Motor neuron (in vitro differentiated cells): Measurements from ENCODE around the gene CCNB1. TPM values are rescaled to one million over a fixed set of nuclear protein-coding genes. Genes with fewer than 3 reads are reported as not detected.
"Not testable (repeated sequence)": the region's sequence is repeated elsewhere in the genome, so short reads cannot be mapped to it uniquely, and the experiment has no call there.

Experiments used
- ATAC-seq, 8 experiments: fragments of 200-7000 bp; cut with Tn5 transposase; replicated peaks in 6 of 8; 2 replicates each; pipeline ENCODE4 v1.8.0; 2021; ENCODE audit warnings: mild to moderate bottlenecking in 8 of 8, moderate library complexity in 8 of 8
- H3K27ac ChIP-seq, 2 donors: fragments of 250-450 bp; sonication (Bioruptor Pico); 2 replicates each; pipeline ENCODE4 v1.9.0; 2021; ENCODE audit warnings: antibody characterized with exemption in 2 of 2, mild to moderate bottlenecking in 2 of 2, moderate library complexity in 1 of 2
- H3K4me1 ChIP-seq, 2 donors: fragments of 250-450 bp; sonication (Bioruptor Pico); replicated peaks in 1 of 2; 2 replicates each; pipeline ENCODE4 v1.6.1; 2021; ENCODE audit warnings: antibody characterized with exemption in 2 of 2, mild to moderate bottlenecking in 2 of 2, moderate library complexity in 1 of 2
- H3K4me3 ChIP-seq, 5 donors: fragments of 250-450 bp; sonication (Bioruptor Pico); 2 replicates each; pipeline ENCODE4 v1.9.0; 2021; ENCODE audit warnings: antibody characterized with exemption in 5 of 5, mild to moderate bottlenecking in 5 of 5, moderate library complexity in 4 of 5
- WGBS, 10 experiments: fragments of 450-650 bp; shearing (Covaris generic); methylation state at CpG; one replicate each; pipeline ENCODE4 v1.0.0; 2022; 5-methylcytosine and 5-hydroxymethylcytosine counted together
- in situ Hi-C, 9 experiments: fragments of 400-800 bp; cut with MboI; loops; one replicate each; pipeline ENCODE4 v1.15.0; 2021; ENCODE audit warnings: low sequenced_read_pairs in 9 of 9, low pct_unique_long_range_greater_than_20kb in 2 of 9; ENCODE audit not compliant: unreplicated experiment in 9 of 9
- total RNA-seq, 8 experiments: library from RNA; unstranded; fragments of 300-600 nt; gene quantifications; 2 replicates each; pipeline versions ENCODE4 v1.2.3 to v1.2.4, GENCODE V29; 2022

CCNB1 gene
- total RNA-seq, 8 experiments from 2014 or later, result 6.1 to 149 (median 8.9) TPM

DNA sequence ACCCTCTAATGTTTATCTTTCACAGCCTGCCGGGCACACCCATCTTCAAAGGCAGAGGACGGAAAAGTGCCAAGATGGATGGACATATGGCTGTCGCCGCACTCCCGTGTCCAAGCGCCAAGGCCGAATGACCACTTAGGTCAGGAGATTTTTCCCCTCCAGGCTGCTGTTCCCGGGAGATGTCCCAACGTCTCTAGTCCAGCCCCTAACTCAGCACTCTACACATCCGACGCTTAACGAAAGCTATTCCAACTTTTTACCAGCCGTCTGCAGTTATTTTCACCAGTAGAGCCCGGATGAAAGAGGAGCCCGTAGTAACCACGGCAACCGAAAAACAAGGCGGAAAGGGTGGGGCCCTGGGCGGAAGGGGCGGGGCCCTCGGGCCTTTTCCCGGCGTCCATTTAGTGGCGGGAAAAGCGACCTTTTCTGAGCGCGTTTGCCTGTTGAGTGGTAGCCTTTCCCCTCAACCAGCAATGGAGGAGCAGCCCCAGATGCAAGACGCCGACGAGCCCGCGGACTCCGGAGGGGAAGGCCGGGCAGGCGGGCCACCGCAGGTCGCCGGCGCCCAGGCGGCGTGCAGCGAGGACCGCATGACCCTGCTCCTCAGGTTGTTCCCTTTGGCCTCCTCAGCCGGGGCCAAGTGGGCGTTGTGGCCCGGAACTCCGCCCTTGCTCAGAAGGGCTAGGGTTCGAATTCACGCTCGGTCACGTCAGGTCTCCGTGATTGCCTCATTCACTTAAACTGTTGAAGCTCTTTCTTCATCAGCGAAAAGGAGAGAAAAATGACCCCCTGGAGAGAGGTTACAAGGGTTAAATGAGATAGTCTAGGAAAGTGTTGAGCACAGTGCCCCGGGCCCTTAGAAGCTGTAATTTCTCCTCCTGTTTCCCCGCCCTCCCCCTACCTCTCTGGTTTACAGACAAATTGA, 22.5 kb downstream of the CCNB1 start, which contains the start of gene CENPH:
Gene CENPH (plus strand): TSS at position 422 of the 925 bp plus-strand sequence. CDS start 52 bp downstream, at position 474.
- peaks cover 3 to 9% of the 10 kb centered on the region in 2 donors for H3K4me1 ChIP-seq
- in situ Hi-C loops, result no loop called here
- 0 to 17% (median 0%) methylated on average over 3 to 14 of the region's 55 CpGs; no CpG with 5 or more reads in 1 of the 10 experiments for WGBS, 10 experiments
- peak within 1 kb of the TSS; percentile 62 to 79 (median 70) for H3K4me3 ChIP-seq
- H3K27ac ChIP-seq, result peak within 1 kb of the TSS; percentile 27 to 81
- peak; percentile 91 to 99 (median 98) for ATAC-seq

- no peaks in the 10 kb centered on the region for H3K4me1 ChIP-seq
- ATAC-seq, result no peak
- in situ Hi-C loops, result no loop called here
- no peak overlapping the region for H3K4me3 ChIP-seq
- 78 to 100% (median 100%) methylated on average over 1 of the region's 1 CpG; no CpG with 5 or more reads in 3 of the 10 experiments for WGBS, 10 experiments
- no peak overlapping the region for H3K27ac ChIP-seq
These were observed 35.5 kb downstream of the CCNB1 start for GRCh38 chr5:69202497-69202896.

DNA sequence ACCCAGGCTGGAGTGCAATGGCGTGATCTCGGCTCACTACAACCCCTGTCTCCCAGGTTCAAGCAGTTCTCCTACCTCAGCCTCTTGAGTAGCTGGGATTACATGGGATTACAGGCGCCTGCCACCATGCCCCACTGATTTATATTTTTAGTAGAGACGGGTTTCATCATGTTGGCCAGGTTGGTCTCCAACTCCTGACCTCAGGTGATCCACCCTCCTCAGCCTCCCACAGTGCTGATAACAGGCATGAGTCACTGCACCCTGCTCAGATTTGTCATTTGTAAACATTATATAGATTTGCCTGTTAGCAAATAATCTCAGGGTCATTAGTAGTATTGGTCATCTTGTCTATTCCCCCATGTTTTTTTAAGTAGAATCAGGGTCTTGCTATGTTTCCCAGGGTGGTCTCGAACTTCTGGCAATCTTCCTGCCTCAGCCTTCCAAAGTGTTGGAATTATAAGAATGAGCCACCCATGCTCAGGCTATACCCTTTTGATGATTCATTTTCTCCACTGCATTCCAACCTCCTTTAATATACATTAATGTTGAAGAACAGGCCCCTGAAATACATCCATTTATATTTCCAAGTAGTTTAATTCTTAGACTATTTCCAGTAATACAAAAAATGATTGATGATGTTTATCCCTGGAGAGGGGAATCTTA, 39.7 kb downstream of the CCNB1 start:
- 86 to 100% (median 100%) methylated on average over 1 to 2 of the region's 5 CpGs; no CpG with 5 or more reads in 3 of the 10 experiments for WGBS, 10 experiments
- in situ Hi-C loops, result no loop called here
- H3K27ac ChIP-seq, result no peak overlapping the region
- H3K4me3 ChIP-seq, result no peak overlapping the region
- H3K4me1 ChIP-seq, result no peaks in the 10 kb centered on the region
- no peak for ATAC-seq

DNA sequence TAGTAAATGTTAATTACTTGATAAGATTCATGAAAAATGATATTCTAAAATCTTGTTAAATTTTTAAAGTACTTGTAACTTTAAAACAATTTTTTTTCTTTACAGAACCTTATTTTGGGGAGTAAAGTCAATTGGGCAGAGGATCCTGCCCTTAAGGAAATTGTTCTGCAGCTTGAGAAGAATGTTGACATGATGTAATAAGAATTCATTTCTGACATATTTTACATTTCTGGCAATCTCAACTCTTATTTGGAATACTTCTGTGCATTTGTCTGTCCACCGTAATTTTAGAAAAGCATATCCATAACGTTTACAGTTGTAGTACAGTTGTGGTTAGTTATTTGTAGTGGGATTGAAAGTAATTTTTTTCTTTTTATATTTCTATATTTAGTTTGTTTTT, 42.7 kb downstream of the CCNB1 start:
- WGBS, 10 experiments, result 15 to 100% (median 80%) methylated on average over 2 of the region's 2 CpGs; no CpG with 5 or more reads in 1 of the 10 experiments
- Histone ChIP-seq H3K27ac (no peak overlapping the region), H3K4me3 (no peak overlapping the region), H3K4me1 (no peaks in the 10 kb centered on the region)
- in situ Hi-C loops, result no loop called here
- no peak for ATAC-seq

GRCh38 chr5:69211200-69211599, 44.2 kb downstream of the CCNB1 start:
- no peak for ATAC-seq
- in situ Hi-C loops, result no loop called here
- no peaks in the 10 kb centered on the region for H3K4me1 ChIP-seq
- H3K27ac ChIP-seq, result no peak overlapping the region
- no peak overlapping the region for H3K4me3 ChIP-seq
- WGBS, 10 experiments, result 80 to 100% (median 100%) methylated on average over 1 to 2 of the region's 2 CpGs; no CpG with 5 or more reads in 3 of the 10 experiments

DNA sequence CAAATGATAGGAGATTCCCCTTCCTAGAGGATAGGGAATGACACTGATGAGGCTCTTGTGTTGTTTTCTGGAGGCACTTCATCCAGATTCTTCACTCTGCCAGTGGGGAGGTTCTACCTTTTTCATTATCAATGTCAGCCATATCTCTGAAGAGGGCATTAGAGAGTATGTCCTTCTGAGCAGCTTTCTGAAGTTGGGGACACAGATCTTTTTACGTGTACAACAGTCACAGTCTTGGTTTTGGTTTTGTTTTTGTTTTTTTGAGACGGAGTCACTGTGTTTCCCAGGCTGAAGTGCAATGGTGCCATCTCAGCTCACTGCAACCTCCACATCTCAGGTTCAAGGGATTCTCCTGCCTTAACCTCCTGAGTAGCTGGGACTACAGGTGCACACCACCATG, 45.1 kb downstream of the CCNB1 start:
- in situ Hi-C loops, result no loop called here
- Histone ChIP-seq H3K27ac (no peak overlapping the region), H3K4me3 (no peak overlapping the region), H3K4me1 (peaks cover under 1 to 2% of the 10 kb centered on the region in 2 donors)
- WGBS, 10 experiments, result 80 to 100% (median 100%) methylated on average over 1 to 2 of the region's 2 CpGs; no CpG with 5 or more reads in 6 of the 10 experiments
- no peak for ATAC-seq

DNA sequence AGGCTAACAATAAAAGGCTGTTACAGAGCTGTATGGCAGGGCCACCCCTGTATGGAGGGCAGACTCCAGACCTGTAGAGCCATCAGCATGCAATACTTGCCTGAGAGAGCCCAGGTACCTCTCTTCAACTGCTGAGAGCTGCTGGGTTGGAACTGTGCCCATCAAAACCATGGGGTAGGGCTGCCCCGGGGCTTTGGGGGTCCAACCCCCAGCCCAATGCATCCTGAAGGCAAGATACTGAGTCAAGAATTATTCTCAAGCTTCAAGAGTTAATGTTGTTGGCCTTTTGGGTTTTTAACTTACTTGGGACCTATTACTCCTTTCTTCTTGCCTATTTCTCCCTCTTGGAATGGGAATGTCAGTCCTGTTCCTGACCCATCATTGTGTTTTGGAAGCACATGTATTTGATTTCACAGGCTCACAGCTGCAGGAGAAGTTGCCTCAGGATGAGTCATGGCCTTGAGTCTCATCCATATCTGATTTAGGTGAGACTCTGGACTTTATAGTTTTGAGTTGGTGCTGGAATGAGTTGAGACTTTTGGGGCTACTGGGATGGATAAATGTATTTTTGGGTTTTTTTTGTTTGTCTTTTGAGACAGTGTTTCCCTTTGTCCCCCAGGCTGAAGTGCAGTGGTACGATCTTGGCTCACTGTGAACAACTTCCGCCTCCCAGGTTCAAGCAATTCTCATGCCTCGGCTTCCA, 46.7 kb downstream of the CCNB1 start:
- WGBS, 10 experiments, result 100% methylated on average over 1 to 4 of the region's 4 CpGs; no CpG with 5 or more reads in 4 of the 10 experiments
- ATAC-seq, result no peak
- Histone ChIP-seq H3K27ac (no peak overlapping the region), H3K4me1 (peaks cover 4% of the 10 kb centered on the region in 2 donors), H3K4me3 (no peak overlapping the region)
- in situ Hi-C loops, result no loop called here

DNA sequence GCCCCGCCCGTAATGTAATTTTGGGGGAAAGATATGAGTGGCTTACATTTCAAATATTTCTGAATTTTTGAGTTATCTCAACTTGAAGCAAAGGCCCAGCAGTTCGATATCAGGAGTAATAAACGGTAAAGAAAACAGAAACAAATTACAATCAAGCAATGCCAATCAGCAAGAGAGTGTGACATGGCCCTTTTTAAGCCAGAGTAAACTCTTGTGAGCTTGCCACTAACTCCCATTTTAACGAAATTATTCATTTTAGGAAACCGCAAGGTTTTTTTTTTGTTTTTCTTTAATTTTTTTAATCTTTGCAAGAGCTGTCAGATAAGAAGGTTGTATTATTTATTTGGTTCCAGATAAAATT, 50.2 kb downstream of the CCNB1 start:
- no peak for ATAC-seq
- Histone ChIP-seq H3K4me1 (peaks cover 9 to 10% of the 10 kb centered on the region in 2 donors), H3K27ac (no peak overlapping the region), H3K4me3 (peak overlapping the region; percentile 90 to 98 (median 96))
- 2 to 80% (median 55%) methylated on average over 1 to 6 of the region's 6 CpGs for WGBS, 10 experiments
- in situ Hi-C loops, result no loop called here

- in situ Hi-C loops, result no loop called here
- ATAC-seq, result peak; percentile 90 to 97 (median 96)
- peaks cover 9 to 10% of the 10 kb centered on the region in 2 donors for H3K4me1 ChIP-seq
- H3K27ac ChIP-seq, result peak overlapping the region; percentile 90 to 91
- peak overlapping the region; percentile 90 to 98 (median 96) for H3K4me3 ChIP-seq
- WGBS, 10 experiments, result 0 to 7% (median 0%) methylated on average over 1 to 25 of the region's 73 CpGs; no CpG with 5 or more reads in 2 of the 10 experiments
These were observed 50.9 kb downstream of the CCNB1 start for GRCh38 chr5:69217548-69218526.

DNA sequence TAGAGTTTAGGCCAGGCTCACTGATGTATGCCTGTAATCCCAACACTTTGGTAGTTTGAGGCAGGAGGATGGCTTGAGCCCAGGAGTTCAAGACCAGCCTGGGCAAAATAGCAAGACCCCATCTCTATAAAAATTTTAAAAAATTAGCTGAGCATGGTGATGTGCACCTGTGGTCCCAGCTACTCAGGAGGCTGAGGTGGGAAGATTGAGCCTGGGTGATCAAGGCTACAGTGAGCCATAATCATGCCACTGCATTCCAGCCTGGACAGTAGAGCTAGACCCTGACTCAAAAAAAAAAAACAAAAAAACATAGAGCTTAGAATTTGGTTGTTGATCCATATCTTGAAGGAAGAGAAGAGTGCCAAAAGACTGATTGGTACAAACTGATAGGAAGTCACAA, 53.0 kb downstream of the CCNB1 start:
- H3K4me3 ChIP-seq, result no peak overlapping the region
- in situ Hi-C loops, result no loop called here
- H3K27ac ChIP-seq, result no peak overlapping the region
- ATAC-seq, result no peak
- H3K4me1 ChIP-seq, result peaks cover 9 to 10% of the 10 kb centered on the region in 2 donors

DNA sequence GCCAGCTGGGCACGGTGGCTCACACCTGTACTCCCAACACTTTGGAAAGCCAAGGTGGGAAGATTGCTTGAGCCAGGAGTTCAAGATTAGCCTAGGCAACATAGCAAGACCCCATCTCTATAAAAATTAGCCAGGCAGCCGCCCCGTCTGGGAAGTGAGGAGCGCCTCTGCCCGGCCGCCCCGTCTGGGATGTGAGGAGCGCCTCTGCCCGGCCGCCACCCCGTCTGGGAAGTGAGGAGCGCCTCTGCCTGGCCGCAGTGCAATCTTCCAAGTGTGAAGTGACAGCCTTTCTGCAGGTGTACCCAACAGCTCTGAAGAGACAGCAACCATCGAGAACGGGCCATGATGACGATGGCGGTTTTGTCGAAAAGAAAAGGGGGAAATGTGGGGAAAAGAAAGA, 53.4 kb downstream of the CCNB1 start:
- 90 to 100% (median 100%) methylated on average over 1 to 5 of the region's 18 CpGs; no CpG with 5 or more reads in 6 of the 10 experiments for WGBS, 10 experiments
- H3K27ac ChIP-seq, H3K4me3 ChIP-seq, H3K4me1 ChIP-seq, in situ Hi-C loops, ATAC-seq: not testable (repeated sequence)

DNA sequence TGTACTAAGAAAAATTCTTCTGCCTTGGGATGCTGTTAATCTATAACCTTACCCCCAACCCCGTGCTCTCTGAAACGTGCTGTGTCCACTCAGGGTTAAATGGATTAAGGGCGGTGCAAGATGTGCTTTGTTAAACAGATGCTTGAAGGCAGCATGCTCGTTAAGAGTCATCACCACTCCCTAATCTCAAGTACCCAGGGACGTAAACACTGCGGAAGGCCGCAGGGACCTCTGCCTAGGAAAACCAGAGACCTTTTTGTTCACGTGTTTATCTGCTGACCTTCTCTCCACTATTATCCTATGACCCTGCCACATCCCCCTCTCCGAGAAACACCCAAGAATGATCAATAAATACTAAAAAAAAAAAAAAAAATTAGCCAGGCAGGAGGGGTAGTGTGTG, 53.9 kb downstream of the CCNB1 start:
- WGBS, 10 experiments, result 57 to 71% methylated on average over 1 to 3 of the region's 9 CpGs; no CpG with 5 or more reads in 8 of the 10 experiments

More for the DNA sequence above, 53.9 kb downstream of the CCNB1 start:
- H3K4me3 ChIP-seq, in situ Hi-C loops, H3K27ac ChIP-seq, H3K4me1 ChIP-seq, ATAC-seq: not testable (repeated sequence)
